ENCODE measurements around the gene ITPKC.
"Not testable (repeated sequence)": the region's sequence is repeated elsewhere in the genome, so short reads cannot be mapped to it uniquely, and the experiment has no call there.

Gene ITPKC

DNA sequence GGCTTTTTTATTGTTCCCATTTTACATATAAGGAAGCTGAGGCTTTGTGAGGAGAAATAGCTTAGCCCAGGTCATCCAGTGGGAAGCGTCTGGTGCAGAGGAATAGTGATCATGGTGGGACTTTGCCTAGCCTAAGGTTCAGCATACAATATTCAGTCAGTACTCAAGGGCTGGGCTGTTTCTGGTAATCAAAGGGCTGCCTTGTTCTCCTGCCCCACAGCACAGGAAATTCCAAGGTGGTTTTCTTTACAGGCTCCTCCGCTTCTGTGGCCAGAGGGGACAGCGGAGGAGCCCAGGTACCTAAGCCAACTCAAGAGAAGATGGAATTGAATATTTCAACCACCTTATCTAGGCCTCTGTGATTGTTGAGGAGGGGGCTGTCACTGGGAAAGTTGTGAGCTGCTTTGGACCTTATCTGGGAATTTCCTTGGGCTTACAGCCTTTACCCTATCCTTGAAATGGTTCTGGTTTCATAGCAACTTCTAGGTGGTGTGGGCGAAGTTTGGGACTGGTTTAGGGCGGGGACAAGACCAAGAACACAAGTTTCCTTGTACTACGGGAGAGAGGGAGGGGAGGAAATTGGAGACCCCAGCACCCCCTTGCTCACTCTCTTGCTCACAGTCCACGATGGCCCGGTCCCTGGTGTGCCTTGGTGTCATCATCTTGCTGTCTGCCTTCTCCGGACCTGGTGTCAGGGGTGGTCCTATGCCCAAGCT, 58.2 kb downstream of the ITPKC start, which contains the start of gene MIA:
TSS of gene MIA (plus strand) at position 606 of the 716 bp plus-strand sequence. CDS start at position 628, 22 bp downstream.
- no peak for DNase-seq

DNA sequence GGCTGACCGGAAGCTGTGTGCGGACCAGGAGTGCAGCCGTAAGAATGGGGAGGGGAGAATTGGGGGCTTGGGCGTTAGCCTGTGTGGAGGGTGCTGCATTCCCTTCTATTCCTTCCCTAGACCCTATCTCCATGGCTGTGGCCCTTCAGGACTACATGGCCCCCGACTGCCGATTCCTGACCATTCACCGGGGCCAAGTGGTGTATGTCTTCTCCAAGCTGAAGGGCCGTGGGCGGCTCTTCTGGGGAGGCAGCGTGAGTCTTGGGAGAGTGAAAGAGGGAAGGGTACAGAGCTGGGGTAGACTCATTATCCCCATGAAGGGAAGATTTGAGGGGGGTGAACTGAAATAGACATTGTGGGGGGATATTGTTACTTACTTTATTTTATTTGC, 58.7 kb downstream of the ITPKC start:
- DNase-seq = no peak

DNA sequence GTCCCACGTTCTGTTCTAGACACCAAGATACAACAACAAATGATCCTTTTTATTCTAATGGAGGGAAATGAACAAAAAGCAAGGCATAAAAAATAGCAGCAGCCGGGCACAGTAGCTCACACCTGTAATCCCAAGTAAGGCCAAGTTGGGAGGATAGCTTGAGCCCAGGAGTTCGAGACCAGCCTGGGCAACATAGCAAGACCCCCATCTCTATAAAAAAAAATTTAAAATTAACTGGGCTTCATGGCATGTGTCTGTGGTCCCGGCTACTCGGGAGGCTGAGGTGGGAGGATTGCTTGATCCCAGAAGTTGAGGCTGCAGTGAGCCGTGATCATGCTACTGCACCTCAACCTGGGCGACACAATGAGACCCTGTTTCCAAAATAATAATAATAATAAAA, 59.5 kb downstream of the ITPKC start:
- DNase-seq = no peak

DNA sequence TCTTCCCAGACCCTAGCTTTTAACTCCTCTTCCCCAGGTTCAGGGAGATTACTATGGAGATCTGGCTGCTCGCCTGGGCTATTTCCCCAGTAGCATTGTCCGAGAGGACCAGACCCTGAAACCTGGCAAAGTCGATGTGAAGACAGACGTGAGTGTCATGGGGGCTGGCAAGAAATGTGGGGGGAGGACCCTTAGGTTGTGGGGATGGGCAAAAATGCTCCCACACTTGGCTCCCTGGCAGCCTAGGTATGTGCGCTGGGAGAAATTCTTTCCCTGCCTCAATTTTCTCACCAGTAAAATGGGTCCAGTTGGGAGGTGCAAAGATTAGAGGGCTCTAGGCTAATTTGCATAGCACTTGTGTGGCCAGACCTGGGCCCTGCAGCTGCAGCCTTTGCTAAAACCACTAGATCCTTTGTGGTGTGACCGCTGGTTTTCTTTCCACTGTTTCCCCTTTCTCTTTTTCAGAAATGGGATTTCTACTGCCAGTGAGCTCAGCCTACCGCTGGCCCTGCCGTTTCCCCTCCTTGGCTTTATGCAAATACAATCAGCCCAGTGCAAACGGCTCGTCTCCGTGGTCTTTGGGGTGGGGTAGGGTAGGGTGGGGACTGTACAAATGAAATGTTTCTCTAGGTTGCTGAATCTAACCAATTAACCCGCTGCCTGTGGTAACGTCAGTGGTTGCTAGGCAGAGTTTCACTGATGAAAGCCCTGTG, 60.2 kb downstream of the ITPKC start:
- DNase-seq = peak; percentile 95 to 97

DNA sequence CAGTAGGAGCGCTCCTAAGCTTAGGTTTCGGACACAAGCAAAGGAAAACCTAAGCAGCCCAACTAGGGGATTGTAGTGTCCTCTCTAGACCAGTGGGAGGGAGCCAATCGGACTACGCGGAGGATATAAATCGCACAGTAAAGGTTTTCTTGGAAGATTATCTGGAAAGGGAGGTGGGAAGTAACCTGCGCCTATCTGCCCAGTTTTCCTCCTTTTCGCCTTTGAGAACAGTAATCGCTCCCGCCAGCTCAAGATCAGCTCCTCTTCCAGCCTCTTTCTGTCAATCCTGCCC, 60.7 kb downstream of the ITPKC start:
- no peak for DNase-seq

DNA sequence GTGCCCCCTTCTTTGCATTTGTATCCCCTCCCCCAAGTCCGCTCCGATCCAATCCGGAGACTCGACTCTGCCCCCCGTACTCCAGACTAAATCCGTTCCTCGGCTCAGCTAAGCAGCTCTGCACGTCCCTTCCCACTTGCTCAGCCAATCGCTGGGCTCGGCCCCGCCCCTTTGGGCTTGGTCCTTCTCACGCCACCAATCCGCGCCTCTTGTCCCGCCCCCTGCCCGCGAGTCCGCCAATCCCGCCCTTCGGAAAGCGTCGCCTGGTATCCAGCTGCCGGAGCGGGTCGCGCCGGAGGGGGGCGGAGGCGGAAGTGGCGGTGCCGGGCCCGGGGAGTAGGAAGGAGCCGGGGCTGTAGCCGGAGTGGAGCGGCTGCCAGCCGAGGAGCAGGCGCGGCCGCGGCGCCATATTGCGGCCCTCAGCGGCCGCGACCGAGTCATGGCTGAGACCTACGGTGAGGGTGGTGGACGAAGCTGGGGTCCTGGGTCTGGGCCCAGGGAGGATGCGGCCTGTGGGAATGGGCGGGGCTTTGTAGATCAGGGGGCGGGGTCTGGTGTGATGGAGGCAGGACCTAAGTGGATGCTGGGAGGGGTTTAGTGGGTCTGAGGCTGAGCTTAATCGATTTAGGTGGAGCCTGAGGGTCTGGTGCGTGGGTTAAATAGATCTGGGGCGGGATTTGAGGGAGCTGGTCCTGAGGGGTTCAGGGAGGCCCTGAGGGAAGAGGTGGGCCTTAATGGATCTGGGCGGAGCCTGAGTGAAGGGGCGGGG, 61.2 kb downstream of the ITPKC start, which contains the start of gene RAB4B:
TSS of gene RAB4B (plus strand) at position 311 of the 769 bp plus-strand sequence. CDS start at position 440, 129 bp downstream.
- DNase-seq = peak; percentile 94 to 95

DNA sequence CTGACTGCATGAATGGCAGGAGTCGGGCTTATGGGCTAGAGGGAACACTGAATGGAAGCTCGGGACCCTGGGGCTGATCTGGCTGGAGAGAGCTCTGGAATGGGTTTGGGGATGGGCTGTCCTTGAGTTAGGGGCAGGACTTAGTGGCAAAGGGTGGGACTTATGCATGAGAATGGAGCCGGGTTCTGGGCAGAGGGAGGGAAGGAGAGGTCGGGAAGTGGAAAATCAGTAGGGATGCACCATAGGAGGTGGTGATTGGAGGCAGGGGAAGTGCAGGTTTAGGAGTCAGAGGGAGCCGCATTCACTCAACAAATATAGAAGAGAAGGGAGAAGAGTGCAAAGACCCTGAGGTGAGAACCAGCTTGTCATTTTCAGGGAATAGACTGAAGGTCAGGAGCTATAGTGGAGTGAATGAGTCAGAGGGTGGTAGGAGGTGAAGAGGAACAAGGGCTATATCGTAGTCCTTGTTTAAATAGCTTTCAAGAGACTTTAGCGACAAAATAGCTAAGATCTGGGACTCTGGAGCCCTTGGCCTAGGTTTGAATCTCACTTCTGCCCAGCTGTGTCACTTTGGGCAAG, 61.9 kb downstream of the ITPKC start:
- DNase-seq = peak in 1 of 2 experiments; percentile 18

DNA sequence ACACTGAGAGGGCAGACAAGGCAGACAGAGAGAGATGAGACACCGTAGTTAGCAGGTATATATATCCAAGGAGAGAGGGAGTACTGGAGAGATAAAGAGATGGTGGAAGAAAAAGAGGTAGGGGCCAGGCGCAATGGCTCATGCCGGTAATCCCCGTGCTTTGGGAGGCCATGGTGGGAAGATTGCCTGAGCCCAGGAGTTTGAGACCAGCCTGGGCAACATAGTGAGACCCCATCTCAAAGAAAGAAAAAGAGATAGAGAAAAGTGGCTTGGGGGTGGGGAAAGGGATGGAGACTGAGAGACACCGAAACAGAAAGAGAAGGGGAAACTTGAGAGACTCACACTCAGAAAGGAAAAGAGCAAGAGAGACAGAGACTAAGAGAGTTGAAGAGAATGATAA, 63.7 kb downstream of the ITPKC start:
- DNase-seq = no peak

DNA sequence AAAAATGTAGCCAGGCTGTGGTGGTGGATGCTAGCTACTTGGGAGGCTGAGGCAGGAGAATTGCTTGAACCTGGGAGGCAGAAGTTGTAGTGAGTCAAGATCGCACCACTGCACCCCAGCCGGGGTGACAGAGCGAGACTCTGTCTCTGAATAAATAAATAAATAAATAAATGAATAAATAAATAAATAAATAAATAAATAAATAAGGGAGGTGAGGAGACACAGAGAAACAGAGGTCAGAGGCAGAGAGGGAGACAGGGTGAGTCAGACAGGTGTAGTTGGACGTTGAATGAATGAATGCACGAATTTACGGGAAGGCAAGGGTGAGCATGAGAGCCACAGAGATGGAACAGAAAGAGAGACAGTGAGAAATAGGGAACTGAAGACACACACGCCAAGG, 64.2 kb downstream of the ITPKC start:
- DNase-seq = no peak

DNA sequence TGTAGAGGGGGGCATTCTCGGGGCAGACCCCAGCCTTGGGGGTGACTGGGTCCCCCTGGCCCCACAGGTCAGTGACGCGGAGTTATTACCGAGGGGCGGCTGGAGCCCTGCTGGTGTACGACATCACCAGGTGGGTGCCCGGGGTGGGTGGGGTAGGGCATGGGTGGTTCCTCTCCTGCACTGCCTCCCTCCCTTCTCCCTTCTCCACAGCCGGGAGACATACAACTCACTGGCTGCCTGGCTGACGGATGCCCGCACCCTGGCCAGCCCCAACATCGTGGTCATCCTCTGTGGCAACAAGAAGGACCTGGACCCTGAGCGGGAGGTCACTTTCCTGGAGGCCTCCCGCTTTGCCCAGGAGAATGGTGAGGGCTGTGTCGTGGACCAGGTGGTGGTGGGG, 66.8 kb downstream of the ITPKC start:
- no peak for DNase-seq

DNA sequence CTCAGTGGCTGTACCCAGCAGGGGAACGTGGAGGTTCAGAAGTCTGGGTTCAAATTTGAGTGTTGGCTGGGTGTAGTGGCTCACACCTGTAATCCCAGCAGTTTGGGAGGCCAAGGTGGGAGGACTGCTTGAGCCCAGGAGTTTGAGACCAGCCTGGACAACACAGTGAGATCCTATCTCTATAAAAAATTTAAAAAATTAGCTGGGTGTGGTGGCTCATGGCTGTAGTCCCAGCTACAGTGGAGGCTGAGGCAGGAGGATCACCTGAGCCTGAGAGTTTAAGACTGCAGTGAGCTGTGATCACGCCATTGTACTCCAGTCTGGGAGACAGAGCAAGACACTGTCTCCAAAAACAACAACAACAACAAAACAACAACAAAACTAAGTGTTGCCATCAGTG, 67.2 kb downstream of the ITPKC start:
- not testable (repeated sequence) for DNase-seq

DNA sequence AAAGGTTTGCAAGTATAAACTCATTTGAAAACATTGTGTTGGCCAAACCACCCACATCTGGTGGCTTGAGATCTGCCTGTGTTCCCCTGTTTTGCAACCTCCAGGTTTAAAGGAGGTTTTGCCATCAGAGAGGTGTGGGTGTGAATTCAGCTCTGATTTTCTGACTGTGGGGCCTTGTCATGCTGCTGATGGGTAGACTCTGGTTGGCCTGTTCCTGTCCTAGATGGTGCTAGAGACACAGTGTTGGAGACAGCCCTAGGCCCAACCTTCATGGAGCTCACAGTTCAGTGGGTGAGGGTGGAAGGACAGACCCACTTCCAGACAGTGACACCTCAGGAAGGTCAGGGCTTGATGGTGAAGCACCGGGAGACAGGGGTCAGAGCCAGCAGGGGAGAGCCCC, 68.6 kb downstream of the ITPKC start:
- no peak for DNase-seq

DNA sequence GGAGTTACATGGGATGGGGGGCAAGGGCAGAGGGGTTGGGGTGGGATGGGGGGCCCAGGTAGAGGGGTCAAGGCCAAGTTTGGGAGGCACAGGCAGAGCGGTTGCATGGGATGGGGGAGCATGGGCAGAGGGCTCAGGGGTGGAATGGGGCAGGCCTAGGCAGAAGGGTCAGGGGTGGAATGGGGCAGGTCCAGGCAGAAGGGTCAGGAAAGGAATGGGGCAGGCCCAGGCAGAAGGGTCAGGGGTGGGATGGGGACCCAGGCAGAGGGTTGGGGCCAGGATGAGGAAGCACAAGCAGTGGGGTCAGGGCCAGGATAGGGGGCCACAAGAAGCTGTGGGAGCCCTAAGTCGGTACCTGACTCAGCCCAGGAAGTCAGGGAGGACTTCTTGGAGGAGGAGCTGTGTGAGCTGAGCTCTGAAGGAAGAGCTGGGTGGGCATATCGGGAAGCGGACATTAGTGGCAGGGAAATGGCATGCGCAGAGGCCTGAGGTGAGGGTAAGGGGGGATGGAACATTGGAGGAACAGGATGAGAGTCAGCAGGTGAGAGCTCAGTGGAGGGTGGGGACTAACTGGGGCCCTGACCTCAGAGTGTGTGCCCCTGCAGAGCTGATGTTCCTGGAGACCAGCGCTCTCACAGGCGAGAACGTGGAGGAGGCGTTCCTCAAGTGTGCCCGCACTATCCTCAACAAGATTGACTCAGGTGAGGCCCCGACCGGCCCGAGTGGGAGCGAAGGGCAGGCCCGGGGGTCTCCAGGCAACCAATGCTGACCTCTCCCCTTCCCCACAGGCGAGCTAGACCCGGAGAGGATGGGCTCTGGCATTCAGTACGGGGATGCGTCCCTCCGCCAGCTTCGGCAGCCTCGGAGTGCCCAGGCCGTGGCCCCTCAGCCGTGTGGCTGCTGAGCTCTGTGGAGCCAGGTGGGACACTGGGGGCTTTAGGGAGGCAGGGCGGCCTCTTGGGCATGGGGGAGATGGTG, 69.4 kb downstream of the ITPKC start:
- DNase-seq = no peak

All from AML-193 (cell line).